Activated CD4-positive, alpha-beta T cell treated with anti-CD3 and anti-CD28 coated beads, Interleukin-2, amount 50 U/mL, for 24 hours (primary cell): ENCODE results near the gene SYTL3.
"Not testable (repeated sequence)": the region's sequence is repeated elsewhere in the genome, so short reads cannot be mapped to it uniquely, and the experiment has no call there.

Source experiments
- DNase-seq, 2 donors: peaks; one replicate each; pipeline ENCODE4 v3.0.0-alpha.2; 2020; ENCODE audit warnings: low read depth in 1 of 2, low spot score in 1 of 2

The SYTL3 gene

GRCh38 chr6:158661156-158661685 is 11.4 kb downstream of the SYTL3 start:
- no peak for DNase-seq

- no peak for DNase-seq
Observed at GRCh38 chr6:158662607-158662953, 12.7 kb downstream of the SYTL3 start.

DNA sequence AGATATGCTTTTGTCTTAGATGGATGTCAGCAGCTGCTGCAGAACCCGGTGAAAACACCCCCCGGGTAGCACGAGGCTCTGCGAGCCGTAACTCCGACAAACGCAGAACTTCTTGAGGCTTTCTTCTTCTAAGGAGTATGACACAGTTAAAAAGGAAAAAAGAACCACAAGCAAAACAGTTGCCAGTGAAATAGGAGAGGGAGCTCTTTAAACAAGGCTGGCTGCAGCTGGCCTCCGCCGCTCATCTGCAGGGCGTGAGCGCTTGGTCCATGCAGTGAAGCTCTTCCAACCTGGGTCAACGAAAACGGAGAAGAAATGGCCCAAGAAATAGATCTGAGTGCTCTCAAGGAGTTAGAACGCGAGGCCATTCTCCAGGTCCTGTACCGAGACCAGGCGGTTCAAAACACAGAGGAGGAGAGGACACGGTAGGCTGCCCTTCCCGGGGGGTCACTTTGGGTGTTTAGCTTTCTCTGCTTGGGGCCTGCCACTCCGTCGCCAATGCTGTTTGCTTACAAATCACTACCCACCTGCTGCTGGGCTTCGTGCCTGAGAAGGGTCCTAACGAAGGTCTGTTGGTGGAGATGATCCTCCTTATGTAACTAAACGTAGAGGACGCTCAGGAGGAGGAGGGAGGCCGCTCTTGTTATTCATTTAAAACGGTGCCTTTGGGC is 13.2 kb downstream of the SYTL3 start:
- DNase-seq, result no peak

DNA sequence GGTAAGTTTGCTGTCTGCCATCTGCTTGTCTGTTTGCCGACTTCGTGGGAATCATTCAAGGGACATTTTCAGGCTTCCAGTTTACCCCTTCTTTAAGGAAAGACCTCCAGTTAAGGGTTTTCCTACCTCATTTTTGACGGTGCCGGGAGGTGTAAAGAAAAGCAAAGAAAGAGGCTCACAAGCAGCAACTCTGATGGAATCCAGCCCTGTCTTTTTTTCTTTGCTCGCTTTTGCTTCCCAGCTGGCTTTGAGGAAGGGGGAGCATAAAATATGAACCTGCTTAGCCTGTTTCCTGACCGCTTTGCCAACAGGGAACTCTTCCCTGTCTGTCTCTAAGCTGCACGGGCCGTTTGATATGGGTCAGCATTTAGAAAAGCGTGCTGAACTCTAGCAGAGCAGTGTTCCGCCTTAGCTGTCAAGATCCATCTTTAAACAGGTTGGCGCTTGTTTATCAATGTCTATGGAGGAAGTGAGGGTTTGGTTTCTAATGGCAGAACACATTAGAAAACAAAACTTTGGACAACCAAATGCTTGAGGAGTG is 13.8 kb downstream of the SYTL3 start:
- no peak for DNase-seq

GRCh38 chr6:158665332-158665731 is 15.5 kb downstream of the SYTL3 start:
- DNase-seq, result no peak

GRCh38 chr6:158666628-158667359 is 16.9 kb downstream of the SYTL3 start:
- DNase-seq, result no peak

GRCh38 chr6:158667360-158667981 is 17.6 kb downstream of the SYTL3 start:
- no peak for DNase-seq

DNA sequence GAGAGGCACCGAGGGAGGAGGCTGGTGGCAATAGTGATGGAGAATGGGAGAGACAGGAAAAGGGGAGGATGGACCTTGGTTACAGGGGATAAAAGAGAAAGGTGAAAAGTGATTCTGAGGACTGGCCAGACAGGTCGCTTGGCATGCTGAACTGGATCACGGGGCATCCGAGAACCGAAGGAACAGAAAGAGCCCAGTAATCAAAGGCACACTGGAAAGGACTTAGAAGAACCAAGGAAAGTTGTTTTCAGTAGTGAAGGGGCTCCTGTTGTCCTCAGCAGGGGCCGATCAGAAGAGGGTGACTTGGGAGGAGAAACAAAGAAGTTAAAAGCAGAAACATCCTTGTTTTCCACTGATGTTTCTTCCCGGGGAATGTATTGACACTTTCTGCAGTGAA is 18.9 kb downstream of the SYTL3 start:
- no peak for DNase-seq

- DNase-seq, result no peak
Observed at GRCh38 chr6:158669145-158670035, 19.5 kb downstream of the SYTL3 start.

GRCh38 chr6:158672119-158672518 is 22.3 kb downstream of the SYTL3 start:
- DNase-seq, result not testable (repeated sequence)

GRCh38 chr6:158672726-158673125 is 22.9 kb downstream of the SYTL3 start:
- DNase-seq, result no peak

DNA sequence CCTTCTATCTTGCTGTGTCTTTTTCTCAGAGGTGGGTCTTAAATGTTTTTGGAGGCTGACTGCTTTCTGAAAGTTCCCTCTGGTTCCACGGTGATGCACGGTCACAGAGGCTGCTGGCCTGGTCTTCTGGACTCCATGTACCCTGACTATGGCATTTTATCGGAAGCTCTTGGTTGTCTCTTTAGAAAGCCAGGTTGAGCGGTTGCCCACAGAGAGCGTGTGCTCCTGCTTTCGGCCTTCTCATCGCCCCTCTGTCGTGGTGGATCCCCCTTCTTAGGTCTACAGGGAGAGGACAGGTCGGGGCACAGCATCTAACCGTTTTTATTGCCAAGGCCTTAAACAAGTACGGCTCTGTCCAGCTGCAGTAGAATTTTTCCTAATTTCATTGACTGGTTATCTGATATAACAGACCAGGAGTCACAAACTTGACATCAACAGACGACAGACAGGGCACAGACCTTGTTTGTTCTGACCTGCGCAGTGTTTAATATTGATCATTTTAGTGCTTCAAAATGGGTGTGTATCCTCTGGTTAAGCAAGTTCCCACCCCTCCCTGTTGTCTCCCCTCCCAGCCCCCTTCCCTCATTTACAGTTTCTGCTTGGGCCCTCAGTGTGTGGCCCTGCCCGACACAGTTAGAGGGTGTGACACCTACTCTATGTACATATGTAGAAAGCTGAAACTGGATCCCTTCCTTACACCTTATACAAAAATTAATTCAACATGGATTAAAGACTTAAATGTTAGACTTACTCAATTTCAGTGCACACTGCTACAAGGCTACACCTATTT is 24.7 kb downstream of the SYTL3 start:
- no peak for DNase-seq

- not testable (repeated sequence) for DNase-seq
Observed at GRCh38 chr6:158677094-158677493, 27.2 kb downstream of the SYTL3 start.

- DNase-seq, result no peak
Observed at GRCh38 chr6:158677906-158678578, 28.2 kb downstream of the SYTL3 start.

- no peak for DNase-seq
Observed at GRCh38 chr6:158680015-158680414, 30.2 kb downstream of the SYTL3 start.

GRCh38 chr6:158680481-158680880 is 30.6 kb downstream of the SYTL3 start:
- DNase-seq, result no peak

- no peak for DNase-seq
Observed at GRCh38 chr6:158684311-158684710, 34.5 kb downstream of the SYTL3 start.

- DNase-seq, result no peak
Observed at GRCh38 chr6:158684745-158685324, 35.0 kb downstream of the SYTL3 start.

DNA sequence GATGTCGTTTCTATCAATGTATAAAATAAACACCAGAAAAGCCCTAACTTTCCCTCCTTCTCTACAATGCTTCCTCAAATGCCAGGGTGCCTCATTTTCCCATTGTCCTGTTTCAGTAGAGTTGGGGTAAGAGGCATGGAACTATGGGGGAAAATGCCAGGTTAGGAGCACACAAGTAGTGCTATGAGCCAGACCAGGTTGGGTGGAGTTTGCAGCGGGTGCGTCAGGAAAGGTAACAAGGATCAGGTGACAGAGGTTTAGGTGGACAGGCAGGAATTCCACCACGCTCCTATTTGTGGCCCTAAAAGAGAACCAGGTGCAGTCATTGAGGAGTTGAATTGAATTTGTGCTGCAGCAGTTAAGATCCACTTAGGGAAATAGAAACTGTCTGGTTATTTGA is 36.5 kb downstream of the SYTL3 start:
- DNase-seq, result no peak
